Hepatocyte (in vitro differentiated cells): Measurements from ENCODE around the gene ADTRP. TPM values are rescaled to one million over a fixed set of nuclear protein-coding genes. Genes with fewer than 3 reads are reported as not detected.

Experiments used
- DNase-seq: peaks from one replicate; pipeline ENCODE4 v3.0.0-alpha.2; 2016; ENCODE audit warnings: low spot score
- H2AFZ ChIP-seq: fragments of 200-600 bp; sonication (generic); 2 replicates; pipeline ENCODE4 v1.6.0; 2016; ENCODE audit warnings: antibody characterized with exemption, mild to moderate bottlenecking
- H3K27ac ChIP-seq: fragments of 200-600 bp; sonication (generic); 2 replicates; pipeline ENCODE4 v1.5.1; 2016; ENCODE audit warnings: mild to moderate bottlenecking
- H3K27me3 ChIP-seq: fragments of 200-600 bp; sonication (generic); 2 replicates; pipeline ENCODE4 v1.6.1; 2016
- H3K36me3 ChIP-seq: fragments of 200-600 bp; sonication (generic); replicated peaks from 2 replicates; pipeline ENCODE4 v1.5.1; 2016; ENCODE audit warnings: low read depth; ENCODE audit not compliant: insufficient read depth
- H3K4me1 ChIP-seq: fragments of 200-600 bp; sonication (generic); 2 replicates; pipeline ENCODE4 v1.5.1; 2016; ENCODE audit warnings: mild to moderate bottlenecking, moderate library complexity; ENCODE audit not compliant: insufficient read depth
- H3K4me2 ChIP-seq: fragments of 200-600 bp; sonication (generic); 2 replicates; pipeline ENCODE4 v1.6.0; 2016
- H3K4me3 ChIP-seq: fragments of 200-600 bp; sonication (generic); 2 replicates; pipeline ENCODE4 v1.5.1; 2016; ENCODE audit warnings: mild to moderate bottlenecking
- H3K79me2 ChIP-seq: fragments of 200-600 bp; sonication (generic); 2 replicates; pipeline ENCODE4 v1.6.0; 2017; ENCODE audit warnings: mild to moderate bottlenecking
- H3K9me2 ChIP-seq: fragments of 200-600 bp; sonication (generic); replicated peaks from 2 replicates; pipeline ENCODE4 v1.6.0; 2017; ENCODE audit warnings: mild to moderate bottlenecking; ENCODE audit not compliant: insufficient read depth
- H3K9me3 ChIP-seq: fragments of 200-600 bp; sonication (generic); 2 replicates; pipeline ENCODE4 v1.5.1; 2016; ENCODE audit warnings: low read depth, mild to moderate bottlenecking
- H4K20me1 ChIP-seq: fragments of 200-600 bp; sonication (generic); 2 replicates; pipeline ENCODE4 v1.6.0; 2016; ENCODE audit warnings: mild to moderate bottlenecking; ENCODE audit not compliant: insufficient read depth, poor library complexity, severe bottlenecking
- EZH2 ChIP-seq: fragments of 200-600 bp; sonication (generic); IDR thresholded peaks from 2 replicates; pipeline ENCODE4 v1.6.1; 2016; ENCODE audit warnings: antibody characterized with exemption, mild to moderate bottlenecking, borderline replicate concordance
- EZH2phosphoT487 ChIP-seq: fragments of 200-600 bp; sonication (generic); IDR thresholded peaks from one replicate; pipeline ENCODE4 v1.6.1; 2018; ENCODE audit warnings: antibody characterized with exemption, mild to moderate bottlenecking, low read depth, moderate library complexity; ENCODE audit not compliant: unreplicated experiment, severe bottlenecking
- WGBS: methylation state at CpG from one replicate; pipeline ENCODE4 v1.1.6; 2016; ENCODE audit warnings: low lambda C conversion rate; ENCODE audit errors: missing lambda C conversion rate; 5-methylcytosine and 5-hydroxymethylcytosine counted together
- polyA plus RNA-seq: library from polyadenylated mRNA; unstranded; fragments of >200 nt; fragmentation: Nextera tagmentation; extraction: Ambion mirVana; gene quantifications from 2 replicates; pipeline ENCODE4 v1.2.1, GENCODE V29; 2016
- total RNA-seq: library from RNA; depleted of rRNA; stranded (reverse); fragments of >200 nt; gene quantifications from 2 replicates; pipeline ENCODE4 v1.2.3, GENCODE V29; 2014
- TF ChIP-seq, protein P1 (sequence below): fragments of 200-600 bp; sonication (generic); IDR thresholded peaks from 2 replicates; pipeline ENCODE4 v1.5.1; 2016; ENCODE audit warnings: antibody characterized with exemption, mild to moderate bottlenecking; ENCODE audit not compliant: poor library complexity

Gene ADTRP
- total and polyA plus RNA-seq, 2 experiments from 2014 or later: 4.1 to 9.8 TPM

DNA sequence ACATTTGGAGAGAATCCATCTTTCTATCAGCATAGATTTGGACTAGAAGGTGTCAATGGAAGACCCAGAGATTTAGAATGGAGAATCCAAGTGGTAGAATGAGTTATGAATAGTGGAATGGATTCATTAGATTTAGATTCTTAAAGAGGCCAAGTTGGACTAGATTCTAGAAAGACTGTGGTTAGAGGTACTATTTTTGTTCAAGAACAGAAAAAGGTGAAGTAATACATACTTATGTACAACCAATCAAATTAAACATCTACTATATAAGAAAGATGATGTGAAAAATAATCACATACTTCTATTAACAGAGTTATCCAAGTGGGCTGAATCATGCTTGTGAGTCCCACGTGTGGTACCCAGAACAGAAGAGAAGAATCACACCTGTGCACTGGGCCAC lies 33.8 kb upstream of the ADTRP start:
- no peak for DNase-seq
- Histone ChIP-seq H3K4me3 (no peak overlapping the region), H4K20me1 (no peaks in the 10 kb centered on the region), H3K9me3 (no peaks in the 10 kb centered on the region), H3K9me2 (no peaks in the 10 kb centered on the region), H3K4me2 (no peak overlapping the region), H3K79me2 (no peaks in the 10 kb centered on the region), H2AFZ (no peak overlapping the region), H3K27ac (no peak overlapping the region), H3K36me3 (no peaks in the 10 kb centered on the region), H3K4me1 (peaks cover 28% of the 10 kb centered on the region), H3K27me3 (no peaks in the 10 kb centered on the region)
- no peak for TF ChIP-seq EZH2
- TF ChIP-seq, protein P1, sequence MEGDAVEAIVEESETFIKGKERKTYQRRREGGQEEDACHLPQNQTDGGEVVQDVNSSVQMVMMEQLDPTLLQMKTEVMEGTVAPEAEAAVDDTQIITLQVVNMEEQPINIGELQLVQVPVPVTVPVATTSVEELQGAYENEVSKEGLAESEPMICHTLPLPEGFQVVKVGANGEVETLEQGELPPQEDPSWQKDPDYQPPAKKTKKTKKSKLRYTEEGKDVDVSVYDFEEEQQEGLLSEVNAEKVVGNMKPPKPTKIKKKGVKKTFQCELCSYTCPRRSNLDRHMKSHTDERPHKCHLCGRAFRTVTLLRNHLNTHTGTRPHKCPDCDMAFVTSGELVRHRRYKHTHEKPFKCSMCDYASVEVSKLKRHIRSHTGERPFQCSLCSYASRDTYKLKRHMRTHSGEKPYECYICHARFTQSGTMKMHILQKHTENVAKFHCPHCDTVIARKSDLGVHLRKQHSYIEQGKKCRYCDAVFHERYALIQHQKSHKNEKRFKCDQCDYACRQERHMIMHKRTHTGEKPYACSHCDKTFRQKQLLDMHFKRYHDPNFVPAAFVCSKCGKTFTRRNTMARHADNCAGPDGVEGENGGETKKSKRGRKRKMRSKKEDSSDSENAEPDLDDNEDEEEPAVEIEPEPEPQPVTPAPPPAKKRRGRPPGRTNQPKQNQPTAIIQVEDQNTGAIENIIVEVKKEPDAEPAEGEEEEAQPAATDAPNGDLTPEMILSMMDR: no peak
- no peak for TF ChIP-seq EZH2phosphoT487
- WGBS: 85% methylated on average over 1 of the region's 1 CpG

DNA sequence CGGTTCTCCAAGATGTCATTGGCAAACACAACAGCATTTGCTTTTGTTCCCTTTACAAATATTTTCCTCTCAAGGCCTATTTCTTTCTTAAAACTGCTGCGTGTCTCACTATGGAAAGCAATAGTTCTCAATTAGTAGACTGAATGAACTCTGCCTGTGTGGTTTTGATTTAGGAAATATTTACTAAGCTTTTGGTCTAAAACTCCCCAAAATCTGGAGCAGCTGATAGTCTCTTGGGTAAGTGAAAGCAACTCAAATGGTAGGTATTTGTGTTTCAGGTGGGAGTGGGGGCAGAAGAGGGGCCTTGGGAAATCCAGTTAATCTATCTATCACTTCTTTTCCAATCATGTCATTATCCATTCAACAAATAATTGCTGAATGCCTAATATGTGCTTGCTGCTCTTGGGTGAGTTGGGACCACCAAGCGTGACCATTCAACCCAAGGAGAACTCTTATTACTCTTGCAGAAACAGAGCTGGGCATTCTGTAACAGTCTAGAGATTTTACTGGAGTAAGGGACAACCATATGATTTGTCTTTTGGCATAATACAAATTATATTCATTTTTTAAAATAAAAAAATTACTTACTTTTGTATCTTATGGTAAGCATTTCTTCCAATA lies 33.2 kb upstream of the ADTRP start:
- no peak overlapping the region for H3K4me3 ChIP-seq
- H3K9me3 ChIP-seq: no peaks in the 10 kb centered on the region
- no peak overlapping the region for H2AFZ ChIP-seq
- no peak overlapping the region for H3K27ac ChIP-seq
- peaks cover 28% of the 10 kb centered on the region for H3K4me1 ChIP-seq
- WGBS: 75% methylated on average over 3 of the region's 3 CpGs
- no peaks in the 10 kb centered on the region for H3K79me2 ChIP-seq
- no peaks in the 10 kb centered on the region for H3K36me3 ChIP-seq
- TF ChIP-seq EZH2 (no peak), EZH2phosphoT487 (no peak)
- TF ChIP-seq, protein P1: no peak
- H3K27me3 ChIP-seq: no peaks in the 10 kb centered on the region
- H3K4me2 ChIP-seq: no peak overlapping the region
- H3K9me2 ChIP-seq: no peaks in the 10 kb centered on the region
- H4K20me1 ChIP-seq: no peaks in the 10 kb centered on the region
- no peak for DNase-seq

DNA sequence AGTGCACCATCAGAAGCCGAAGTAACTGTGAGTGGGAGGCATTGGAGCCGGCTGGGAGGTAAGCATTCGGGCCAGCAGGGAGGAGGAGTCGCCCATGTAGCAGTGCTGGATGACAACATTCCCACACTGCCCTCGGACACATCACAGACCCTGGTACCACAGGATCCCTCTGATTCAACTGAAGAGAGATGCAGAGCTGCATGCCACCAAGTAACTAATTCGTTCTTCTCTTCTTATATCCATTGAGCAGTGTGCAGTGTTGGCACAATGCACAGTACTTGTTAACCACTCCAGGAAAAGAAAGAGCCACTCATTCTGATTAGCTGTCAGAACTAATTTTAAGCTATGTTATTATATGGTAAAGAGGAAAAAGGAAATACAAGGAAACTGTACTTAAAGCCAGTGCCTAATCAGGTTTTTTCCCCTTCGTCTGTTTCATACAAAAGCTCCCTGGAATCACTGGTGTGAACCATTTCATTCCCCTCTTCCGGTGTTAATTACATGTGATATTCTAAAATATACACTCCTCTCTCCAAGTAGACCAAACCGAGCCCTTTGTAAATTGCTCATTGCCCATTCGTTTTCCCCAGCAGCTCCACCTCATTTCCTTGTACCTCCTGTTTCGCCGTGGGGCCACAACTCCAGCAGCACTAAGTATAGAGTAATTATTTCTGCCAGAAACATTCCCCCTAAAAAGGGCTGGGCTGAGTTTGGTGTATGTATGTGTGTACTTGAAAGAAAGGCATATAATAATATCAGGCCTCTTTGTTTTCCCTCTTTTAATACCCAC lies 32.4 kb upstream of the ADTRP start:
- H3K4me3 ChIP-seq: no peak overlapping the region
- WGBS: 88% methylated on average over 12 of the region's 12 CpGs
- no peak overlapping the region for H3K27ac ChIP-seq
- TF ChIP-seq, protein P1: no peak
- no peak for TF ChIP-seq EZH2phosphoT487
- no peak for TF ChIP-seq EZH2
- H3K9me3 ChIP-seq: no peaks in the 10 kb centered on the region
- H3K27me3 ChIP-seq: no peaks in the 10 kb centered on the region
- peaks cover 28% of the 10 kb centered on the region for H3K4me1 ChIP-seq
- no peaks in the 10 kb centered on the region for H4K20me1 ChIP-seq
- DNase-seq: no peak
- no peak overlapping the region for H3K4me2 ChIP-seq
- no peak overlapping the region for H2AFZ ChIP-seq
- no peaks in the 10 kb centered on the region for H3K9me2 ChIP-seq
- H3K36me3 ChIP-seq: no peaks in the 10 kb centered on the region
- no peaks in the 10 kb centered on the region for H3K79me2 ChIP-seq
